ENCODE results near the gene NKD1.

Gene NKD1

GRCh38 chr16:50616386-50616785 lies 68.2 kb downstream of the NKD1 start:
- no peak for DNase-seq

GRCh38 chr16:50616883-50617645 lies 68.9 kb downstream of the NKD1 start:
- no peak for DNase-seq

DNA sequence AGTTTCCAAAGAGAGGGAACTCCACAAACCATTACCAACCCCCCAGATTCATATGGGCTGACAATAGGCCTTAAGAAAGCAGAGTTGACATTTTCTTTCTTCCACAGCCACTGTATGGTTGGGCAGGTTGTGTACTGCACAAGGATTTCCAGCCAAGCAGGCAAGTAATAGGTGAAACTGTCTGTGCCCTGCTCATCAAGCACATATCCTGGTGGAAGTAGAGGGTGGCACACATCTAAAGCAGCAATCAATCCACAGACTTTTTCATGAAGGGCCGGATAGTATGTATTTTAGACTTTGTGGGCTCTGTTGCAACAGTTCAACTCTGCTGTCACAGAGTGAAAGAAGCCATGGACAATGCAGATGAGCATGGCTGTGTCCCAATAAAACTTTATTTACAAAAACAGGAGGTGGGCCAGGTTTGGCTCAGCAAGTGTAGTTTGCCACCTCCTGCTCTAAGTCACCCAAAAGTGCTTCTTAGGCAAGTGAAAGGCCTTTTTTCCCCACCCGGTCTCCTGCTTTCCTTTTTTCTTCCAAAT lies 69.5 kb downstream of the NKD1 start:
- DNase-seq = no peak

DNA sequence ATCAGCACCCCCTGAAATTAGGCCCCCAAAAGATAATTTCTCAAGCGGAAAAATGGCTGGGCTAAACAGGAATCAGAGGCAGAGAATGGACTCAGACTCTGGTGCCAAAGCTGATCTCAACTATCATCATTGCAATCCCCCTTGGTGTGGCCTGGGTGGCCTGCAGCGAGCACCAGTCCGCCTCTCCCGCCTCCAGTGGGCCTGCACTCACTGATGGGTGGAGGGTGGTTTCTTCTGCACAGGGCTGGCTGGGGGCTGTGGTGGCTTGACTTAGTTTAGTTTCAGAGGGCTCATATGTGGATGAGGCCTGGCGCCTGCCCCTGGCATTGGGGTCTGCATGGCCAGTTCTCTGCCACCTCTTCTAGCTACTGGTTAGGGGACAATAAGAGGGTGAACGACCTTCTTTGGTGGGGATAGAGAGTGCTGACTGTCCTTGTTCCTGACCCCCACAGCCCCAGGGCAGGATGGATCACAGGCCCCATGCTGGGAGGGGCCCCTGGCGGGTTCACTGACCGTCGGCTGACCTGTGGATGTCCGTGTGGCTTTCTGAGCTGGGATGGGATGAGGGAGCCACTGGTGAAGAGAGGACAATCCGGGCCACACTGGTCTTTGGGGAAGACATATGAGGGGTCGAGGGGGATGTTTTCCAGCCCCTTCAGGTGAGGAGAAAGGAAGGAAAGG lies 70.2 kb downstream of the NKD1 start:
- no peak for DNase-seq

DNA sequence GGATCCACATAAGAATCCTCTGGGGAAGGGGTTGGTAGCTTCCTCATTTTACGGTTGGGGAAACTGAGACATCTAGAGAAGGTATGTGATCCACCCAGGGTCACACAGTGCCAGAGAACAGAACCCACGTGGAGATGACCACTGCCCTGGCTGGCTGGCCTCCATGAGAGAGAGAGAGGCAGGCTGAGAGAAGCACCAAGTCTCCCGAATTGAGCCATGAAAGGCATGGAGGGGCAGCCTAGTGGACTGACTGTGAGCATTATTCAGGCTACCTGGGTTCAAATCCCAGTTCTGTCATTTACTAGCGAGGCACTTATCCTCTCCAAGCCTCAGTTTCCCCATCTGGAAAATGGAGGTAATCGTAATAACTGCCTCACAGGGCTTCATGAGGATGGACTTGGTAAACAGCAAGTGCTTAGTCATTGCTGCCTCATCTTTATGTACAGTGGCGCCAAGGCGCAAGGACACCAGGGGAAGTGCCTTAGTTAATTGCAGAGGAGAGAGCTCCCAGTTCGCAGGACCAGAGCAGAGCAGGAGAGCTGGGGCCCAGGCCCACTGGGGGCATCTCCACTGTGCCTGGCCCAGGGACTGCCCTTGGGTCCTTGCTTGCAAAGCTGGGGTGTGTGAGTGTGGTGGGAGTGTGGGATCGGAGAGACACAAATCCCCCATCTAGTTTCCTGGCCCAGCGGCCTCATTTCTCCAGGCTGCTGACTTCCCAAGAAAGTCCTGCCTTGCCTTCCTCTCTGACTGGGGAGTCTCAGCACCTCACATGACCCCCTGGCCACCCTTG lies 71.7 kb downstream of the NKD1 start:
- DNase-seq = no peak

DNA sequence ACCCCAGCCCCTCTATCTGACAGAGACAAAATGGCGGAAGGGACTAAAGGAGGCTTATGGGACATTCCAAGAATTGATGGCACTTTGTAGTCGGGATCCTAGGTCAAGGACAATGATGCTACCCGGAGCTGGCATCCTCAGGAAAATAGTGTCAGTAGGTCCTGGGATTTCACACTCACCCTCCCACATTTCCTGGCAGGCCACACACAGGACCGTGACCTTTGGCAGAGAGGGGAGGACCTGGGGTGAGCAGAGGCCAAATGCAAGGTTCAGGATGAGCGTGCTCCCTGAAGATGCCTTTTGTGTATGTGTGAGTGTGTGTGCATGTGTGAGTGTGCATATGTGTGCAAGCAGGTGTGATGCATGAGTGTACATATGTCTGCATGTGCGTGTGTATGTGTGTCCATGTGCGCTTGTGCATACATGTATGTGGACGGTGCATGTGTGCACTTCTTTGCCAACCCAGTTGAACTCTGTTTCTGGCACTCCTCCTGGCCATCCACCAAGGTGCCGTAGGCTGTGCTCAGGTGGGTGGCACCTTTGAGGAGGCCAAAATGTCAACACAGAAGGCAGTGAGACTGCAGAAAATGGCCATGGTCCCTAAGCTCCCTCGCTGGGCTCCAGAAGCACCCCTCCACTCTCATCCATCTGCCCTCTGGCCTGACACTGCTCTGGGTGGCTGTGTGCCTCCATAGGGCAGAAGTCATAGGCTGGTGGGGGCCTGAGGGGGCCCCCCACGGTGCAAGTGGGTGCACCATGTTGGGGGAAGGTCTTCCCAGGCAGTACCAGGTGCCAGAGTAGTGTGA lies 72.7 kb downstream of the NKD1 start:
- no peak for DNase-seq

GRCh38 chr16:50621452-50621792 lies 73.2 kb downstream of the NKD1 start:
- no peak for DNase-seq

- DNase-seq = no peak
These were observed 73.8 kb downstream of the NKD1 start for GRCh38 chr16:50622029-50622428.

DNA sequence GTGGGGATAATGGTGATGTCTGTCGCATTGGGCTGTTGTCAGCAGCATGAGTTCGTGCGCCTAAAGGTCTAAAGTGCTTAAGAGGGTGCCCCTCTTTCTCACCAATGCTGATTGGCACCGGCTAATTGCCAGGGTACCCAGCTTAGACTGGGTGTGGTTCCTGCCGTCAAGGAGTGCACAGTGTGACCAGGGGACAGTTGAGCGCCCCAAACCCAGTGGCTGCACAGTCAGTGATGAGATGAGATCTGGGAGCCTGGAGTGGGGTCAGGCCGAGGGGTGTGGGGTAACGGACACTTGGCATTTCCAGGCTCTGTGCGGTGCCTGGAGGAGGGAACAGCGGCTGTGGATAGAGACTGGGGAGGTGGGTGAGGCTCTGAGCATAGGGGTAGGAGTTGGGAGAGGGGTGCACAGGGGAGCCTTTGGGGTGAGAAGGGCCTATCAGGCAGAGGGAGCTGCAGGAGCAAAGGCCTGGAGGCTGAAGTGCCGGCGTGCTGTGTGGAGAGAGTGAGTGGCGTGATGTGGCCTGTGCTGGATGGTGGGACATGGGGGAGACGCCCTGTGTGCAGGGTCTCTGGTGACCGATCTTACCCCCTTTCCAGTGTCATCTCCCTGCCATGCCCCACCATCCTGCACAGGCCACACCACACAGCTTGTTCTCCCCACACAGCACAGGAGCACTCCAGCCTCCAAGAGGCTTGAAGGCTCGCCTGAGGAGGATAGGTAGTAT lies 74.6 kb downstream of the NKD1 start:
- no peak for DNase-seq

DNA sequence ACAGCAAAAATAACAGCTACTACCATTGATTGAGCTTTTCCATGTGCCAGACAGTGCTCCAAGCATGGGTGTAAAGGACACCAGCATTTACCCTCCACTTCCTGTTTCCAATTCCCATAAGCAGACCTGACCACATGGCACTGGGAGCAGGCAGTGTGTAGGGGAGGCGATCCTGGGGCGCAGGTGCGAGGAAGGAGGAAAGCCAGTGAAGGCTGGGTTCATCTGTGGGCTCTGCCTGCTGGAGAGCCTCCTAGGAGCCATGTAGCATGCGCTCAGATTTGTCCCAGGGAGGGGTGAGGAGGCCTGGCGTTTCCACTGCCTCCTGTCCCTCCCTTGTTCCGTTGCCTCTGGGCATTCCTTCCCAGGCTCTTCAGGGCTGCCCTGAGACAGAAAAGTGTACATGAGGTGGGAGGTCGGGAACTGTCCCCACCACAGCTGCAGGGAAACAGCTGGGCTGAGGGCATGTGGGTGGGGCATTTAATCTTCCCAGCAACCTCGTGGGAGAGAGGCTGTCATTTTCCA lies 76.3 kb downstream of the NKD1 start:
- no peak for DNase-seq

DNA sequence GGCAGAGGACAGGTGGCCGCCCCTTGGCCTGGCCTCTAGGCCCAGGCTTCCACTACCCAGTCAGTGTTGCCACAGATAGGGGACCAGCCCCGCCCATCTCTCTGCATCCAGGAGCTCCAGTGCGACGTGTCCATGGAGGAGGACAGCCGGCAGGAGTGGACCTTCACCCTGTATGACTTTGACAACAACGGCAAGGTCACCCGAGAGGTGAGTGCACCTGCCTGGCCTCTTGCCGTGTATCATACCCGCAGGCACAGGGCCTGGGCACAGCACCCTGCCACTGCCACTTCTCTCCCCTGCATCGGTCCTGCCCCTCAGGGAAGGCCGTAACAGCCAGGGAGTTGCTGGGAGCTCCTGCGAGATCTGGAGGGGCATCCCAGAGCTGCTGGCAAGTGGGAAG lies 77.2 kb downstream of the NKD1 start:
- no peak for DNase-seq

- DNase-seq = no peak
These were observed 78.7 kb downstream of the NKD1 start for GRCh38 chr16:50626868-50627267.

DNA sequence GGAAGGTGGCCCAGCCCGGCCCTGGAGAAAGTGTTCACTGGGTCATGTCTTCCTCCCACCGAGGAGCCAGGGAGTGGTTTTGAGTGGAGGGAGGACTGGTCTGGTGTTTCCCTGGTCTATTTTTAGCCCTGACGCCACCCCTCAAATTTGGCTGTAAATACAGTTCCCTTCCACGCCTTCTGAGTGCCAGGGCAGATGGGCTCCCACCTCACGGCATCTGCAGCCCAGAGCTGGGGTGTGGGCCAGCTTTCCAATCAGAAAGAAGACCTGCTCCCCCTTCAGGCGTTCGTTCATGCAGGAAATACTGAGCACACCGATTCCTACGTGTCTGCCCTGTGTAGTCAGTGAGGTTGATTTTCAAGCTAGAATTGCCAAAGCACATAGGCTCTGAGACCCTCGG lies 79.2 kb downstream of the NKD1 start:
- peak; percentile 40 to 51 for DNase-seq

DNA sequence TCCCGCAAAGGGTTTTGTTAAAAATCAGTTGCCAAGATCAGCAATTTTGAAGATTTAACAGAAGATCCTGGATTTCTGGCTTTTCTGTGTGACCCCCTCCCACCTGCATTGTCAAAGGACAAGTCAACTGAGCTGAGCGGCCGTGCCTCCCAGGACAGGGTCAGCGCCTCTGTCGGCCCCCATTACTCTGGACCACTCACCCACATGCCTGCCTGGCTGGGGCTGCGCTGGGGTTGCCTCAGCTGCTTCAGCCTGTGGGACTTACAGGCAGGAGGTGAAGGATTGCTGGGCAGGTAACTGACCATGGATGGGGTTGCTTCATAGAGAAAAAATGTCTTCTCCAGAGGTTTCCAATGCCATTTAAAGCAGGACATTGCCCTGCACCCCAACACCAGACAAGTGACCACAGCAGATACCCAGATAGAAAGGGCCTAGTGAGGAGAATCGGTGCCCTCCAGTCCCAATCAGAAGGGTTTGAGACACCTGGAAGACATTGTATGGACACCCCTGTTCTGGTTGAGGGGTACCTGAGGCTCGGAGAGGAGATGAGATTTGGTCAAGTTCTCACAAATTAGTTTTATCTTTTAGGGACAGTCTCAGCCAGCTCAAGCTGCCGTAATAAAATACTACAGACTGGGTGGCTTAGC lies 80.1 kb downstream of the NKD1 start:
- no peak for DNase-seq

DNA sequence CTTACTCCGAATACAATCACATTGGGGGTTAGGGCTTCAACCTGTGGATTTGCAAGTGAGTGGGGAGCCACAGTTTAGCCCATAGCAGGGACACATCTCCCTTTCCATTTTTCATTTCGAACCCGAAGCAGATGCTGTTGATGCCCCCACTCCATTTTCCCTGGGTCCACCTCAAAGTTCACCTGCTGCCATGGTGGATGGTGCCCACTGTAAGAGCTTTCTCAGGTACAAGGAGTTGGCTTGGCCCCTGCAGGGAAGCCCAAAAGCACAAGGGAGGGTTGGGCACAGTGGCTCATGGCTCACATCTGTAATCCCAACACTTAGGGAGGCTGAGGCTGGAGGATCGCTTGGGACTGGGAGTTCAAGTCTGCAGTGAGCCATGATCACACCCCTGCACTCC lies 81.1 kb downstream of the NKD1 start:
- DNase-seq = no peak

DNA sequence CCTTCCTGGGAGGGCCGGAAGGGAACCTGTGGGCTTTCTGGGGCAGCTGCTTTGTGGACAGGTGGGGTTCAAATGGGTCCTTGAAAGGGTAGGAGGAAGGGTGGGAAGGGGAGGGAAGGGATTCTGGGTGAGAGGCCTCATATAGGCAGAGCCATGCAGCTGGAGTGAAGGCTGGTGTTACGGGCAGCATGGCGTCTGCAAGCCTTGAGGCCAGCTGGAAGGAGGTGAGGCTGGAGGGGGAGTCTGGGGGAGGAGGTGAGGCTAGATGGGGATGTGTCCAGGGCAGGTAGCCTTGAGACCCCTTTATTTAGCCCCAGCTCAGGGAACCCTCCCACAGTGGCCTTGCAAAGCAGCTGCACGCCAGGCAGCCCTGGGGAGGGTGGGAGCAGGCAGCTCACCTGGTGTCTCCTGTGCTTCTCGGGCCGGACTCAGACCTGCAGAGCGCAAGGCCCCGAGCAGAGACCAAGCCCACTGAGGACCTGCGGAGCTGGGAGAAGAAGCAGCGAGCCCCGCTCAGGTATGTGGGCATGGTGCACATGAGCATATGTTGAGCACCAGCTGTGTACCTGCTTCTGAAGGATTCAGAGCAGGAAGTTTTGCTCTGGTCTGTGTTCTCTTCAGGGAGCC lies 82.3 kb downstream of the NKD1 start:
- DNase-seq = no peak

GRCh38 chr16:50631249-50631984 lies 83.2 kb downstream of the NKD1 start:
- no peak for DNase-seq

GRCh38 chr16:50631985-50632576 lies 83.9 kb downstream of the NKD1 start:
- DNase-seq = no peak

DNA sequence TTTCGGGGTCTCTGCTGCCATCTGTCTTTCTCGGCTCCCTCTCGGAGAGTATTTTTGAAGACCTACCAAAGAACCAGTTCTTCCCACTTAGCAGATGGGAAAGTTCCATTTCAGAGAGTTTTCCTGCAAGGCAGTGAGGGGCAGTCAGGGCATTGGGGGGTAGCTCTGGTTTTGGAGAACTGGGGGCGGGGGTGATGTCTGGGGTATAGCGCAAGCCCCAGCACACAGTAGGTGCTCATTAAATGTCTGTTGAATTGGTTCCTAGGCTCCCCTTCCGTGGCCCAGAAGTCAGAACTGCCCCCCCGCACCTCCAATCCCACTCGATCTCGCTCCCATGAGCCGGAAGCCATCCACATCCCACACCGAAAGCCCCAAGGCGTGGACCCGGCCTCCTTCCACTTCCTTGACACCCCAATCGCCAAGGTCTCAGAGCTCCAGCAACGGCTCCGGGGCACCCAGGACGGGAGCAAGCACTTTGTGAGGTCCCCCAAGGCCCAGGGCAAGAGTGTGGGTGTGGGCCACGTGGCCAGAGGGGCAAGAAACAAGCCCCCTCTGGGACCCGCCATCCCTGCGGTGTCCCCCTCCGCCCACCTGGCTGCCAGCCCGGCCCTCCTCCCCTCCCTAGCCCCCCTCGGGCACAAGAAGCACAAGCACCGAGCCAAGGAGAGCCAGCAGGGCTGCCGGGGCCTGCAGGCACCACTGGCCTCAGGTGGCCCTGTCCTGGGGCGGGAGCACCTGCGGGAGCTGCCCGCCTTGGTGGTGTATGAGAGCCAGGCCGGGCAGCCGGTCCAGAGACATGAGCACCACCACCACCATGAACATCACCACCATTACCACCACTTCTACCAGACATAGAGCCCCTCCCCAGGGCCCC lies 85.0 kb downstream of the NKD1 start:
- DNase-seq = no peak

All from activated CD4-positive, alpha-beta T cell treated with anti-CD3 and anti-CD28 coated beads for 4 hours (primary cell).